GM21529 (cell line): ENCODE measurements around the gene CFAP46.
"Not testable (repeated sequence)": the region's sequence is repeated elsewhere in the genome, so short reads cannot be mapped to it uniquely, and the experiment has no call there.

Source experiments
- ATAC-seq: cut with Tn5 transposase; IDR thresholded peaks from one replicate; pipeline ENCODE4 v1.9.1; 2021; ENCODE audit not compliant: unreplicated experiment

Gene CFAP46

DNA sequence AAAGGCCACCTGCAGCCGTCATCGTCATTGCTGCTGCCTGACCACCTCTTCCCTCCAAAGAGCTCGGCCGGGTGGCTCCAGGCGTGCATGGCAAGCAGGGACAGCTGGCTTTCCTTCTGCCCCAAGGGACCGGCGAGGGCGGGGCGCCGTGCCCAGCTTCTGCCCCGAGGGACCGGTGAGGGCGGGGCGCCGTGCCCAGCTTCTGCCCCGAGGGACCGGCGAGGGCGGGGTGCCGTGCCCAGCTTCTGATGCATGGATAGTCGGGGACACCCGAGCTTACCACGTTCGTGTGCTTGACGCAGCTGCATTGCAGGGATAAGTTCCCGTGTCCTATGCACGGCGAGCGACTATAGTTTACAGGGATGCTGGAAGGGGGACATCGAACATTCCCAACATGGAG is 27.0 kb downstream of the CFAP46 start:
- ATAC-seq: no peak

DNA sequence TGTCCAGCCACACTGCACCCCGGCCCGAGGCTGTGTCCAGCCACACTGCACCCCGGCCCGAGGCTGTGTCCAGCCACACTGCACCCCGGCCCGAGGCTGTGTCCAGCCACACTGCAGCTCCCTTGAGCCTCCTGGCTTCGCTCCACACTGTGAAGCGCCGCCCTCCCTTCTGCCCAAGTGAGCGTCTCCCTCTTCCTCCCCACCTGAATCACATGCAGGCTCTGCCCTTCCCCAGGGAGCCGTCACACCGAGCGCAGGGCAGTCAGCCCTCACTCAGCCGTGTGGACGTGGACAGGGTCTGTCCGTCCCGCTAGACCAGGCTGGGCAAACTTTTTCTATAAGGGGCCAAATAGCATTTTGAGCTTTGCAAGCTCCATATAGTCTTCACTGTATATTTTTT is 27.6 kb downstream of the CFAP46 start:
- ATAC-seq: no peak

DNA sequence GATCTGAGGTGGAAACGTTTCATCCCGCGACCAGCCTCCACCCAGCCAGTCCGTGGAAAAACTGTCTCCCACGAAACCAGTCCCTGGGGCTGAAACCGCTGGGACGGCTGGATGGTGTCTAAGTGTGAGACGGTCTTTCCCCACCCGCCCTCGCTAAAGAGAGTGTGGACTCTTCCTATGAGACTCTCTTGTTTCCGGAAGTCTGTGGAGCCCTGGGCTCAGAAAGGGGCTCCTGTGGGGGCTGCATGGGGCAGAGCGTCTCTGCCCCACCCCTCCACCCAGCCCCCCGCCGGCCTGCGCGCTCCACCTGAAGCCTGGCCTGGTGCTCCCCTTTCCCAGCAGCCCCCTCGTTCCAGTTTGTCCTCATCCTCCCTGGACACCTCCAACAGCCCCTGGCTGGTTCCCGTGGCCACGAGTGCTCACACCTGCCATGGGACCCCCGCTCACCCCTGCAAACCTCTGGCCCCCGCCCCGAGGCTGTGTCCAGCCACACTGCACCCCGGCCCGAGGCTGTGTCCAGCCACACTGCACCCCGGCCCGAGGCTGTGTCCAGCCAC is 28.7 kb downstream of the CFAP46 start:
- no peak for ATAC-seq

- ATAC-seq: no peak
These were observed 29.4 kb downstream of the CFAP46 start for GRCh38 chr10:132912713-132913558.

- ATAC-seq: no peak
These were observed 30.1 kb downstream of the CFAP46 start for GRCh38 chr10:132912225-132912712.

DNA sequence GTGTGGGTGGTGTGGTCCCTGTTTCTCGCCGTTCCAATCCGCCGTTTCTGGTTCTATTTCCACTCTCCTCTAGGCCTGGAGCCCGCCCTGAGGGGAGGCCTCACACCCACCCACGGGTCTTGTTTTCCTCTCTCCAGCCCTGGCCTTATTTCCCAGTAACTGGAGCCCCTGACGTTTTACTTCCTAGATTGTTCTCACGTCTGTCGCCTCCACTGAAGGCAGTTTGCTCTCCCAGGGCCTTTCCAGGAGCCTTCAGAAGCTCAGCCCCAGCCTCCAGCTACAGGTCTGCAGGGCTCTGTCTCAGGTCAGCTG is 30.6 kb downstream of the CFAP46 start:
- no peak for ATAC-seq

- no peak for ATAC-seq
These were observed 31.2 kb downstream of the CFAP46 start for GRCh38 chr10:132910901-132911785.

GRCh38 chr10:132910186-132910880 is 32.0 kb downstream of the CFAP46 start:
- ATAC-seq: no peak

- ATAC-seq: no peak
These were observed 32.8 kb downstream of the CFAP46 start for GRCh38 chr10:132909491-132910071.

DNA sequence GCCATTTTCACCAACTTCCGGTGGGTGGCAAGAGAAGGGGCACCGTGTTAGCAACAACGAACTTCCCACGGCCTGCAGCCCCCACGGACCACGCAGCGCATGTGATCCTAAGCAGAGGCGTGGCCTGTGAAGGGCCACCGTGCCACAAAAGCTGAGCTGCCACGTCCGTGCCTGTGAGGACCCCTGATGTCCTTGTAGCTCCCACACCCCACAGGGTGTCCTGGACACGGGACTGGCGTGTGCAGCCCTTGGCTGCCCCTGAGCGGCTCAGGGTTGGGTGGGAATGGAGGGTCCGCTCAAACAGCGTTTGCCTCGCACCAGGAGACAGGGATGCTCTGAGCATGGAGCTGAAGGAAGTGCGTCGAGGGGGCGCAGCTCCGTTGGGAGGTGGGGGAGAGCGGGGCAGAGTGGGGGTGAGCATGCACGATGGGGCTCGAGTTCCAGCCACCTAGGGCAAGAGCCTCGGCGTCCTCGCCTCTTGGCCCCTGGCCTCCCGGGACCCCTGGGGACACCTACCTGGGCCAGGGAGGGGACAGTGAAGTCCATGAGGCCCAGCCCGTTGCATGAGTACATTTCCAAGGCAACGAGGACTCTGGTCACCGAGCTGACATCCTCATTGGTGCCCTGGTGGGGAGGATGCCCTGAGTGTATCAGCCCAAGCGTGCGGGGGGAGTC is 33.6 kb downstream of the CFAP46 start:
- ATAC-seq: no peak

GRCh38 chr10:132907821-132908620 is 34.3 kb downstream of the CFAP46 start:
- ATAC-seq: no peak

- ATAC-seq: no peak
These were observed 35.5 kb downstream of the CFAP46 start for GRCh38 chr10:132906836-132907235.

DNA sequence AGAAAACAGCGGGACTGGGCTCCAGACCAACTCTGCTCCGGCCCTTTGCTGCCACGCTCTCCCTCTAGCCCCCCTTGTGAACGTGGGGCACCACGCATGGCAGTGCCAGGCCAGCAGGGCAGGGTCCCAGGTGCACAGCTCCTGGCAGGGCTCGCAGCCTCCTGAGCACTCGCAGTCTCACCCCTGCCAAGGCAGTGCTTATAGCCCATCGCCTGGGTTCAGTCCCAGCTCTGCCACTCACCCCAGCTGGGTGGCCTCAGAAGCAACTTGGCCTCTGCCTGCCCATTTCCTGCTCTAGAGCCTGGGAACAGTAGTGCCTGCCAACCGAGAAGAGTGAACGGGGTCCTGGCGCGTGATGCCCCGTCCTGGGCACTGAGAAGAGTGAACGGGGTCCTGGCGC is 36.3 kb downstream of the CFAP46 start:
- ATAC-seq: no peak

DNA sequence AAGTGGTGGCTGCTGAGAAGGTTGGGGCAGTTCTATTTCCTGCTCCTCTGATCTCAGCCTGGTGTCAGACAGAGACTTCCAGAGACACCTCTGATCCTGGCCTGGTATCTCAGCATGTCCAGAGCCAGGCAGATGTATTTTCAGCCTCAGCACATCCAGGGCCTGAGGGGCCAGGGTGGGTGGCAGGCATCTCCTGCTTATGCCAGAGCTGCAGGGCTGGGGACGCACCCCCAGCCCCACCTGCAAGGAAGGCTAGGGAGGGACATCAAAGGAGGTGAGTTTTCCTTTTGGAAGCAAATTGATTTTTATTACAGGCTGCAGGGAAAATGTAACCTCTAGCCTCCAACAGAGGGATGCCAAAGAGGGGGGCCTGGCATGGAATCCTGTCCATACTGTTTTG is 36.7 kb downstream of the CFAP46 start:
- ATAC-seq: no peak

GRCh38 chr10:132904814-132905649 is 37.3 kb downstream of the CFAP46 start:
- ATAC-seq: no peak

DNA sequence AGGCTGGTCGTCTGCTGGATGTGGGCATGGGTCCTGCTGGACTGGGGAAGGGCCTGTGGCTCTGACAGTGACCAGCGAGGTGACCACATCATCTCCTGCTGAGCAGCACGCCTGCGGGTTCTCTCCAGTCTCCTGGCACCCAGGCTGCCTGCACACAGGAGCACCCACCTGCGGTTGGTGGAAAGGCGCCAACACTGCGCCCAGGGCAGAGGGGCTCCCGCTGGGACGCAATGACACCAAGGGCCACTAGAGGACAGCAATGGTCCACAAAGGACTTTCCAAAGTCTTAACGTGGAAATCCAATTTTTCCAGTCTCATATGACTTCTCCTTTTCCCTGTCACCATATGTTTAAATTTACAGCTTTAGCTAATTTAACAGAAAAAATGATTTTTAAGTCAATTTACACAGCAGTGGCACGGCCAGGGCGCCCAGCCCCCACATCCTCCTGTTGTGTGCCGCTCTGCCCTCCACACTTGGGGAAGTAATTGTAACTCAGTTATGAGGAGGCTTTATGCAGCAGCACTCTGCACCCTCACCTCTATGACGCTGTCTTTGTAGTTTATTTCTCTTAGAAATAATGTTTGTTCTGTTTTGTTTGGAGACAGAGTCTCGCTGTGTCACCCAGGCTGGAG is 38.1 kb downstream of the CFAP46 start:
- ATAC-seq: no peak

DNA sequence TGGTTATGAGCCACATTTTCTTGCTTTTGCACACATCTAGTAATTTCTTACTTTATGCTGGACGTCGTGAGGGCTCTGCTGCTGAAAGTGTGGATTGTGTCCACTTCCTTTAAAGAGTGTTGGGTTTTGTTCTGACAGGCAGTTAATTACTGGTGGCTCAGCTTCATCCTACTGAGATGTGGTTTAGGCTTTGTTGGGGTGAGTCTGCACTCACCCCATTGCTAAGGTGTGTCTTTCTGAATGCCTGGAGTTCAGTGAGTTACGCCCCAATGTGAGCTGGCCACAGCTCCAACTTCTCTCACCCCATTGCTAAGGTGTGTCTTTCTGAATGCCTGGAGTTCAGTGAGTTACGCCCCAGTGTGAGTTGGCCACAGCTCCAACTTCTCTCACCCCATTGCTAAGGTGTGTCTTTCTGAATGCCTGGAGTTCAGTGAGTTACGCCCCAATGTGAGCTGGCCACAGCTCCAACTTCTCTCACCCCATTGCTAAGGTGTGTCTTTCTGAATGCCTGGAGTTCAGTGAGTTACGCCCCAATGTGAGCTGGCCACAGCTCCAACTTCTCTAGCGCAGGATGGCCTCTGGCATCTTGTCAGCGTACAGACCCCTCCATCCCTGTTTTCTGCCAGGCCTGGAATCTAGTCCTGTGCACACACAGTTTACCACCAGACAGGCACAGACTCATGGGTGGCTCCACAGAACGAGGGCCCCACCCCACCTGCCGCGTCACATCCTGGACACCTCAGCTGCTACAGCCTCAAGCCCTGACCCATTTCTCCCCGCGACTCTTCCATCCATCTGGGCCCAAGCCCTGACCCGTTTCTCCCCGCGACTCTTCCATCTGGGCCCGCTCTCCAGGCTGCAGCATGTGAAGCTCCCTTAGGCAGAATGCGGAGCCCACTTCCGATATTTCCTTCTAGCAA is 39.5 kb downstream of the CFAP46 start:
- ATAC-seq: not testable (repeated sequence)
